ENCODE results near the gene ZCCHC24.
"Not testable (repeated sequence)": the region's sequence is repeated elsewhere in the genome, so short reads cannot be mapped to it uniquely, and the experiment has no call there.

The ZCCHC24 gene

GRCh38 chr10:79448732-79449049 lies 3.3 kb upstream of the ZCCHC24 start:
- Mint-ChIP-seq H3K4me3 (peak overlapping the region; percentile 19), H3K9me3 (no peaks in the 10 kb centered on the region), H3K27me3 (ENCODE audit: low read depth, poor library complexity) (peaks cover 18% of the 10 kb centered on the region), H3K36me3 (ENCODE audit: low read depth) (no peaks in the 10 kb centered on the region), H3K27ac (no peak overlapping the region), H3K4me1 (peaks cover 60% of the 10 kb centered on the region)
- TF ChIP-seq, protein P1, sequence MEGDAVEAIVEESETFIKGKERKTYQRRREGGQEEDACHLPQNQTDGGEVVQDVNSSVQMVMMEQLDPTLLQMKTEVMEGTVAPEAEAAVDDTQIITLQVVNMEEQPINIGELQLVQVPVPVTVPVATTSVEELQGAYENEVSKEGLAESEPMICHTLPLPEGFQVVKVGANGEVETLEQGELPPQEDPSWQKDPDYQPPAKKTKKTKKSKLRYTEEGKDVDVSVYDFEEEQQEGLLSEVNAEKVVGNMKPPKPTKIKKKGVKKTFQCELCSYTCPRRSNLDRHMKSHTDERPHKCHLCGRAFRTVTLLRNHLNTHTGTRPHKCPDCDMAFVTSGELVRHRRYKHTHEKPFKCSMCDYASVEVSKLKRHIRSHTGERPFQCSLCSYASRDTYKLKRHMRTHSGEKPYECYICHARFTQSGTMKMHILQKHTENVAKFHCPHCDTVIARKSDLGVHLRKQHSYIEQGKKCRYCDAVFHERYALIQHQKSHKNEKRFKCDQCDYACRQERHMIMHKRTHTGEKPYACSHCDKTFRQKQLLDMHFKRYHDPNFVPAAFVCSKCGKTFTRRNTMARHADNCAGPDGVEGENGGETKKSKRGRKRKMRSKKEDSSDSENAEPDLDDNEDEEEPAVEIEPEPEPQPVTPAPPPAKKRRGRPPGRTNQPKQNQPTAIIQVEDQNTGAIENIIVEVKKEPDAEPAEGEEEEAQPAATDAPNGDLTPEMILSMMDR (IDR thresholded peaks at IDR 0.05), result no peak
- no peak for DNase-seq

- H3K27ac Mint-ChIP-seq, result no peak overlapping the region
- H3K4me1 Mint-ChIP-seq, result peaks cover 65% of the 10 kb centered on the region
- TF ChIP-seq, protein P1 (IDR thresholded peaks at IDR 0.05), result no peak
- no peaks in the 10 kb centered on the region for H3K9me3 Mint-ChIP-seq
- peak overlapping the region; percentile 55 for H3K4me3 Mint-ChIP-seq
- peaks cover 18% of the 10 kb centered on the region for H3K27me3 Mint-ChIP-seq (ENCODE audit: low read depth, poor library complexity)
- H3K36me3 Mint-ChIP-seq (ENCODE audit: low read depth), result no peaks in the 10 kb centered on the region
- no peak for DNase-seq
Observed at GRCh38 chr10:79447911-79448731, 2.7 kb upstream of the ZCCHC24 start.

DNA sequence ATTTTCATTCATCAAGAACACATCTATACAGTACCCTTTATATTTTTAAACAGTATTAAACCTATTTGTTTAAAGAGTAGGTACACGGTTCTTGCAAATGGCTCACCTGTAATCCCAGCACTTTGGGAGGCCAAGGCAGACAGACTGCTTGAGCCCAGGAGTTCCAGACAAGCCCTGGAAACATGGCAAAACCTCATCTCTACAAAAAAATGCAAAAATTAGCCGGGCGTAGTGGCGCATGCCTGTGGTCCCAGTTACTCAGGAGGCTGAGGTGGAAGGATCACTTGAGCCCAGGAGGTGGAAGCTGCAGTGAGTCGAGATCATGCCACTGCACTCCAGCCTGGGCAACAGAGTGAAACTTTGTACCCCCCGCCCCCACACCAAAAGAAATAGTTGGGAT lies 1.8 kb upstream of the ZCCHC24 start:
- not testable (repeated sequence) for DNase-seq; H3K36me3 Mint-ChIP-seq (ENCODE audit: low read depth); H3K9me3 Mint-ChIP-seq
- Mint-ChIP-seq H3K27ac (peak overlapping the region; percentile 77), H3K4me1 (peaks cover 71% of the 10 kb centered on the region), H3K4me3 (peak overlapping the region; percentile 83), H3K27me3 (ENCODE audit: low read depth, poor library complexity) (peaks cover 18% of the 10 kb centered on the region)

- TF ChIP-seq, protein P1 (IDR thresholded peaks at IDR 0.05), result no peak
- peaks cover 72% of the 10 kb centered on the region for H3K4me1 Mint-ChIP-seq
- no peaks in the 10 kb centered on the region for H3K9me3 Mint-ChIP-seq
- no peak for DNase-seq
- peak overlapping the region; percentile 77 for H3K27ac Mint-ChIP-seq
- H3K27me3 Mint-ChIP-seq (ENCODE audit: low read depth, poor library complexity), result peaks cover 18% of the 10 kb centered on the region
- no peaks in the 10 kb centered on the region for H3K36me3 Mint-ChIP-seq (ENCODE audit: low read depth)
- peak overlapping the region; percentile 83 for H3K4me3 Mint-ChIP-seq
Observed at GRCh38 chr10:79446758-79447084, 1.3 kb upstream of the ZCCHC24 start.

DNA sequence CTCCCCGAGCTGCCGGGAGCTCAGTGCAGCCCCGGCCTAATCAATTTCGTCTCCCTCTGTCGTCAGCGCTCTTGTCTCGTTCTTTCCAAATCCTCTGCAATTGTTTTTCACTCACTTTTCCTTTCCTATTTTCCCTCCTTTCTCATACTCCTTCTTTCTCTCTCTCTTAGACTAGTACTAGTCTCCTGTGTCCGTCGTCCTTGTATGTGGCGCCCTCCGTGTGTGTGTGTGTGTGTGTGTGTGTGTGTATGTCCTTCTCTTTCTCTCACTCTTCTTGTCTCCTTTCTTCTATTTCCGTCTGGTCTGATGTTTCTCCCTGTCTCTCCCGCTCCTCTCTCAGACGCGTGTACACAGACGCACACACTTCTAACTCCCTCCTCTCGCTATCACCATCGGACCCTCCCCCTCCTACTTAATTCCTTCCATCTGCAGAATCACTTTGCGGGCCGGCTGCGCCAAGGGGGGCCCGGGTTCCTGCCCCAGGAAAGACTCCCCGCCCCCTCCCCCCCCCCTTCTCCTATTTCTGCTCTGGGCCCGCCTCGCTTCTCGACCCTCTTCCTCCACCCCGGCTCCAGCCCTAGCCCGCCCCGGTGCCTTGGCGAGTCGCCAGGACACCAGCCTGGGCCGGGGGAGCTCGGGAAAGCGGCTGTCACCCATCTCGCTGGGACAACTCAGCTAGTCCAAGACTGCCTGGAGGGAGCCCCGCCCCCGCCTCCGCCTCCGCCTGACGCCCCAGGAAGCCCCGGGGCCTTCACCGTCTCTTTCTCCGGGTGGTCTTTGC lies 743 bp upstream of the ZCCHC24 start:
- peak overlapping the region; percentile 97 for H3K27ac Mint-ChIP-seq
- TF ChIP-seq, protein P1 (IDR thresholded peaks at IDR 0.05), result no peak
- H3K4me3 Mint-ChIP-seq, result peak overlapping the region; percentile 83
- peaks cover 18% of the 10 kb centered on the region for H3K27me3 Mint-ChIP-seq (ENCODE audit: low read depth, poor library complexity)
- H3K36me3 Mint-ChIP-seq (ENCODE audit: low read depth), result no peaks in the 10 kb centered on the region
- H3K9me3 Mint-ChIP-seq, result no peaks in the 10 kb centered on the region
- peak; percentile 83 for DNase-seq
- peaks cover 77% of the 10 kb centered on the region for H3K4me1 Mint-ChIP-seq

DNA sequence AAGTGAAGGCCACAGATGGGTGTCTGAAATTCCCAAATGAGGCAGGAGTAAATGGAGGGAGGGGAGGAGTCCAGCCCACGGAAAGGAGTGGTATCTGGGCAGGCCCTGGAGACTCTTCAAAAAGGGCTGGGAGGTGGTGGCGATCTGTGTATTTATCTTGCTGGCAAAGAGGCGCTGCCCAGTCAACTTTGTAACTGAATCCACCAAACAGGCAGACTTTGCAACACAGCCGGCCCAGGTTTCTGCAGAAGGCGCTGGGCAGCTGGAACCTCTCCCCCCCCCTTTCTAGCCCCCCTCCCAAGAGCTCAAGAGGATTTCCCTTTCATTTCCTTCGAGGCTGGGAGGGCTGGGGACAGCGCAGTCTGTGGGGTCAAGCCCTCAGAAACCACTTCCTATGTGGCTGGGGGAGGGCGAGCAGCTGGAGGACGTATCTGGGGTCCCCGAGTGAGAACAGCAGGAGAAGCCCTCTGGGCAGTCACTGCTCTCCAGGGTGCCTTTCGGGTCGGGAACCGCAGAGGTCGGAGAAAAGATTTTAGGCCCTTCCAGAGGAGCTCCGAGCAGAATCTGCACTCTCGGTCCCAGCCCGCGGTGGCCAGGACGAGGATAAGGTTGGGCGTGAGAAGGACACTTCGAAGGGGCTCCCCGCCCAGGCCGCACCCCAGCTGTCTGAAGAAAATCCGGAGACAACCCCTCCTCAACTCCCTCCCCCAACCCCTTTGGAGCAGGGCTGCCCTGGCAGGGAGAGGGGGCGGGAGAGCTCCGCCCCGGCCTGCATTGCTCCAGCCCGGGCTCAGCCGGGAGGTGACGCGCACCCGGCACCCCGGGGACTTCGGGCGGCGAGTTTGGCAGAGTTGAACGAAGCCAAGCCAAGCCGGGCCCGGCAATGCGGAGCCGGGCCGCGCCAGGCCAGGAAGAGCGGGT lies 965 bp downstream of the ZCCHC24 start:
- Mint-ChIP-seq H3K4me1 (peaks cover 86% of the 10 kb centered on the region), H3K27ac (peak overlapping the region; percentile 93), H3K27me3 (ENCODE audit: low read depth, poor library complexity) (peaks cover 18% of the 10 kb centered on the region), H3K4me3 (peak overlapping the region; percentile 93), H3K36me3 (ENCODE audit: low read depth) (no peaks in the 10 kb centered on the region), H3K9me3 (no peaks in the 10 kb centered on the region)
- DNase-seq, result peak; percentile 61
- TF ChIP-seq, protein P1 (IDR thresholded peaks at IDR 0.05), result no peak
